A549 treated with Mapracorat at 1 μM for 4 hours (cell line): ENCODE data around the gene NAALAD2. TPM values are rescaled to one million over a fixed set of nuclear protein-coding genes. Genes with fewer than 3 reads are reported as not detected.

Experiments
- total RNA-seq: library from RNA; stranded (reverse); fragments of 200-300 nt; extraction: Qiagen RNA extraction; gene quantifications from 5 replicates; pipeline ENCODE4 v1.2.3, GENCODE V29; 2022

Gene NAALAD2
- not detected in 5 replicates for total RNA-seq

GRCh38 chr11:90134478-90135003 is at the start of gene NAALAD2:
Gene NAALAD2 (plus strand): TSS chr11:90134663. CDS start chr11:90134759, 96 bp downstream.

GRCh38 chr11:90085650-90086049 is 48.8 kb upstream of the NAALAD2 start, which contains the start of gene UBTFL1:
Gene UBTFL1 (plus strand): TSS chr11:90085950. CDS start chr11:90085950, 0 bp downstream.

DNA sequence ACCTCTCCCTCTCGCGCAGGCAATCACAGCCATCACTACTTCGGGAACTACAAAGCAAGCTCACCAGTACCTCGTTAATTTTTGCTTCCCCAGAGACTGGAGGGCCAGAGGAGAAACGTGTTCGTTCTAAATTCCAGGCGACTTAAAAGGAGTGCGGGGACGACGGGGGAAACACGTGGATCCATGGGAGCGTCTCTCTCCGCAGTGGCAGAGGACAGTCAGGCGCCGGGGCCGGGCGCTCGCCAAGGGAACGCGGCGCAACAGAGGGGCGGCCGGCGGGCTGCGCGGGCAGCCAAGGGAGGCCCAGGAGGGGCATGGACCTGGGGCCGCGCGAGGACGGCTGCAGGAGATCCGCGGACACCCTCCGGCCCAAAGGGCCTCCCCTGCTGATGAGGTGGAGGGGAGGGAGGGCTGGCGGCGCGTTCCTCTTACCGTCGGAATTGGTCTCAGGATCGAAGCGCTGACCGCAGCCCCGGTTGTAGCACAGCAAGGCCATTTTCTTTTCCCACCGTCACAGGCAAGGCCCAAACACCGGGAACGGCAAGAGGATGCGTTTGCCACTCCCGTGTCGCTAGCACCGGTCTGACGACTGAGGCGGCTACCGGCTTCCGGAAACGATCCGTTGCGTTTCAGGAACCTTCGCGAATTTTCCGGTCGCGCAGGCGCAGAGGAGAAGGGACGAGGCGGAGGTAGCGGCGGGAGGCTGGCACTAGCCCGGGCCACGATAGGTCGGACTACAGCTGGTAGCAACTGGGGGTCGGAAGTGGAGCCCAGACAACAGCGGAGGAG is 88.2 kb downstream of the NAALAD2 start, which contains the start of gene CHORDC1:
Gene CHORDC1, minus strand, starts transcription at position 591 of the 789 bp plus-strand sequence. Its CDS starts 95 bp downstream, at position 496.

Other genes with a start within 250 kb of the NAALAD2 start
- 0.09 to 0.24 TPM (median 0.16 TPM) in 4 of 5 replicates, not detected in the other for gene TRIM49D1, start 212.4 kb upstream of the NAALAD2 start, total RNA-seq
- 0.07 to 0.13 TPM (median 0.11 TPM) in 3 of 5 replicates, not detected in the others for gene TRIM49D2, start 210.6 kb upstream of the NAALAD2 start, total RNA-seq
- gene TRIM64, start 168.6 kb upstream of the NAALAD2 start, total RNA-seq: not detected in 5 replicates
- gene TRIM49C, start 103.6 kb upstream of the NAALAD2 start, total RNA-seq: not detected in 5 replicates
- not detected in 5 replicates for gene UBTFL1, start 48.7 kb upstream of the NAALAD2 start, total RNA-seq
- 59.8 to 85.9 TPM (median 77.0 TPM) in 5 replicates for gene CHORDC1, start 88.4 kb downstream of the NAALAD2 start, total RNA-seq